Measurements from ENCODE around the gene RIT2. TPM values are rescaled to one million over a fixed set of nuclear protein-coding genes. Genes with fewer than 3 reads are reported as not detected.

RIT2 gene
- total RNA-seq, 4 donors from 2014 or later, result not detected

DNA sequence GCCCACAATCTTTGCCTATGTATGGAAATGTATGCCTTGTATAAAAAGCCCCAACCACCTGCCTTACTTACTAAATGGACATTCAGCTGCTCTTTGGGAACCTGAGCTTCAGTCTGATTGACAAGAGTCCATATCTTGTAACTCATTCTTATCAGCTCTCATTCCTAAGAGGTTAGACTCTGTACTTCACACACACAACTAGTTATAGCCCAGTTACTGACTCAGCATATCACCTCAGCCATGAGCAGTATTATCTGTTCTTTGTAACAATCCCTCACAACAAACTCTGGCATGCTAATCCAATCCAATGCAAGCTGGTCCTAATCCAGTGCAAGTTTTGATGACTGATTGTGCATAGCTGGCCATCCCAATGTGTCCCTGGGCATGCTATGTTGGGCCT is 250.6 kb downstream of the RIT2 start:
- TF ChIP-seq POLR2A (IDR thresholded peaks at IDR 0.05), result no peak
- TF ChIP-seq, protein P1, sequence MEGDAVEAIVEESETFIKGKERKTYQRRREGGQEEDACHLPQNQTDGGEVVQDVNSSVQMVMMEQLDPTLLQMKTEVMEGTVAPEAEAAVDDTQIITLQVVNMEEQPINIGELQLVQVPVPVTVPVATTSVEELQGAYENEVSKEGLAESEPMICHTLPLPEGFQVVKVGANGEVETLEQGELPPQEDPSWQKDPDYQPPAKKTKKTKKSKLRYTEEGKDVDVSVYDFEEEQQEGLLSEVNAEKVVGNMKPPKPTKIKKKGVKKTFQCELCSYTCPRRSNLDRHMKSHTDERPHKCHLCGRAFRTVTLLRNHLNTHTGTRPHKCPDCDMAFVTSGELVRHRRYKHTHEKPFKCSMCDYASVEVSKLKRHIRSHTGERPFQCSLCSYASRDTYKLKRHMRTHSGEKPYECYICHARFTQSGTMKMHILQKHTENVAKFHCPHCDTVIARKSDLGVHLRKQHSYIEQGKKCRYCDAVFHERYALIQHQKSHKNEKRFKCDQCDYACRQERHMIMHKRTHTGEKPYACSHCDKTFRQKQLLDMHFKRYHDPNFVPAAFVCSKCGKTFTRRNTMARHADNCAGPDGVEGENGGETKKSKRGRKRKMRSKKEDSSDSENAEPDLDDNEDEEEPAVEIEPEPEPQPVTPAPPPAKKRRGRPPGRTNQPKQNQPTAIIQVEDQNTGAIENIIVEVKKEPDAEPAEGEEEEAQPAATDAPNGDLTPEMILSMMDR (IDR thresholded peaks at IDR 0.05 in 4 of 5, conservative IDR thresholded peaks at IDR 0.05 in 1 of 5), result no peak
- H3K4me3 ChIP-seq, result no peak overlapping the region
- in situ Hi-C loops (cut with MboI; ENCODE audit: low sequenced_read_pairs in 4 of 4), result no loop called here
- no peaks in the 10 kb centered on the region for H3K4me1 ChIP-seq
- ATAC-seq (no peak), DNase-seq (no peak)
- no peaks in the 10 kb centered on the region for H3K9me3 ChIP-seq
- no peaks in the 10 kb centered on the region for H3K27me3 ChIP-seq
- H3K27ac ChIP-seq, result no peak overlapping the region
- intact Hi-C loops (cut with DNase I; ENCODE audit: low total_unique reads), result no loop called here
- no peaks in the 10 kb centered on the region for H3K36me3 ChIP-seq

DNA sequence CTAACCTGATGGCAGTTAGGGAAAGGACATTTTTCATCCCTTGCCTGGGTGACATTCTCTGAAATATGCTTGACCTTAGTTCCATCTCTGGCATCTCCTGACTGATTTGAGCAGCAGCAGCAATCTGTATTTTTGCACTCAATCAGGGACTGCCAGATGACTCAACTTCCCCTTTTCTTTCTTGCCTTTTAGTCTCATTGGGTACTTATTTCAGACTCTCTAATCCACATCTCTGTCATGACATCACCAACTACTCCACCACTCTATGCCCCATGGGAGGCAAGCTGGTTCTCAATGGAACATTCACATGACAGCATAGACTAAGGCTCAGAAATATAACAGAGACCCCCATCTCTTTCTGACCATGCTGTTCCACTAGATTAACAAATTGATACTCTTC is 254.2 kb downstream of the RIT2 start:
- intact Hi-C loops (cut with DNase I; ENCODE audit: low total_unique reads), result no loop called here

DNA sequence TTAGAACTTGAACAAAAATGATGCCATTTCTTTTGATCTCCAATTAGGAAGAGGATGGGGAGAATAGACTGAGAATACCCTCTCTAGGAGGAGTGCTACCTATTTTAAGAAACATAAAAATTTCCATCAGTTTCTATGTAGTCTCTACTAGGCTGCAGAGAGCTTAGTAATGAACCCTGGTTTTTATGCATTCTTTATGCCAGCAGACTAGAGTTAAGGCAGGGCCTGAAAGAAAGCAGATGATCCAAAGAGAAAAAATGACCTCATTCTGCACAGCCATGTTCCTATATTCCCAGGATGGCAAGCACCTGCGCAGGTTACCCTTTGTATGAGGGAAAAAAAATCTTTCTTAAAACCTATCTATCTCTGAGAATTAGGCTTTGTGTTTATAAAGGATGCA is 254.9 kb downstream of the RIT2 start:
- no peak for ATAC-seq
- Histone ChIP-seq H3K27me3 (no peaks in the 10 kb centered on the region), H3K27ac (no peak overlapping the region), H3K4me1 (no peaks in the 10 kb centered on the region), H3K36me3 (no peaks in the 10 kb centered on the region), H3K4me3 (no peak overlapping the region), H3K9me3 (no peaks in the 10 kb centered on the region)
- TF ChIP-seq, protein P1 (IDR thresholded peaks at IDR 0.05 in 4 of 5, conservative IDR thresholded peaks at IDR 0.05 in 1 of 5), result no peak
- TF ChIP-seq POLR2A (IDR thresholded peaks at IDR 0.05), result no peak
- no peak for DNase-seq
- intact Hi-C loops (cut with DNase I; ENCODE audit: low total_unique reads) (no loop called here), in situ Hi-C loops (cut with MboI; ENCODE audit: low sequenced_read_pairs in 4 of 4) (no loop called here)

More for the DNA sequence above, 254.2 kb downstream of the RIT2 start:
- H3K9me3 ChIP-seq, result no peaks in the 10 kb centered on the region
- in situ Hi-C loops (cut with MboI; ENCODE audit: low sequenced_read_pairs in 4 of 4), result no loop called here
- no peak for ATAC-seq
- H3K27me3 ChIP-seq, result no peaks in the 10 kb centered on the region
- H3K36me3 ChIP-seq, result no peaks in the 10 kb centered on the region
- no peak overlapping the region for H3K27ac ChIP-seq
- H3K4me1 ChIP-seq, result no peaks in the 10 kb centered on the region
- no peak for DNase-seq
- no peak overlapping the region for H3K4me3 ChIP-seq
- TF ChIP-seq, protein P1 (IDR thresholded peaks at IDR 0.05 in 4 of 5, conservative IDR thresholded peaks at IDR 0.05 in 1 of 5), result no peak
- no peak for TF ChIP-seq POLR2A (IDR thresholded peaks at IDR 0.05)

DNA sequence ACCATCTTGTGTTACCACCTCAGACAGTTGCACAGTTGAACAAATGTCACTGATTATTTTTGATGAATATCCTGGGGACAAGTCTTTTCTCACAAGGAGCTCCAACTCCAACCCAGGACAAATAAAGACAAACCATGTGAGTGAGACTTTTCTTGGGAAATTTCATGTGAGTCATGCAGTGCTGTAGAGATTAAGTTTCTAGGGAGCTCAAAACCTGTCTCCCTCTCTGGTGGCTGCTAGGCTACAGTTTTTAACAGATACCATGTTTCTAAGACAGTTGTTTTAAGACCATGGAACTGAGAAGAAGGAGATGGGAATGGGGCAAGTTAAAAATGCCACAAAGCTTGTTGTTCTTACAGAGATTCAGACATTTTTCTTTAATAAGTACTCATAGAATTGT is 255.5 kb downstream of the RIT2 start:
- no peak overlapping the region for H3K27ac ChIP-seq
- ATAC-seq (no peak), DNase-seq (no peak)
- in situ Hi-C loops (cut with MboI; ENCODE audit: low sequenced_read_pairs in 4 of 4) (no loop called here), intact Hi-C loops (cut with DNase I; ENCODE audit: low total_unique reads) (no loop called here)
- H3K36me3 ChIP-seq, result no peaks in the 10 kb centered on the region
- H3K4me3 ChIP-seq, result no peak overlapping the region
- H3K4me1 ChIP-seq, result no peaks in the 10 kb centered on the region
- TF ChIP-seq, protein P1 (IDR thresholded peaks at IDR 0.05 in 4 of 5, conservative IDR thresholded peaks at IDR 0.05 in 1 of 5), result no peak
- no peak for TF ChIP-seq POLR2A (IDR thresholded peaks at IDR 0.05)
- H3K27me3 ChIP-seq, result no peaks in the 10 kb centered on the region
- H3K9me3 ChIP-seq, result no peaks in the 10 kb centered on the region

DNA sequence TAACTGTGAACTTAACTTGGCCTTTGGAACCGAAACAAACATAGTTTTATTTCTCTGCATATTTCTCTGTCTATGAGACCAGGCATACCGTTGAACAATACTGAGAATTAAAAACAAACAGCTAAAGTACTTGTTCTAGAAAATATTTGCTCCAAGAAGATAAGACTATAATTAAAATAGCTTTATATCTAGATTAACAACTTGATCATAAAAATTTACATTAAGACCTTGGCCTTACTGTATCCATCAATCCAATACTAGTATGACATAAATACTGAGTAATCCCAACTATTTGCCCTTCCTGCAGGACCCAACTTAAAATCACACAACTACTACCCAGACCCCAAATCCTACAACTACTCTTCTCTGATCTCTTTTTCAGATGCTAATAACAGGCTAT is 260.9 kb downstream of the RIT2 start:
- H3K9me3 ChIP-seq, result no peaks in the 10 kb centered on the region
- H3K4me1 ChIP-seq, result no peaks in the 10 kb centered on the region
- intact Hi-C loops (cut with DNase I; ENCODE audit: low total_unique reads) (no loop called here), in situ Hi-C loops (cut with MboI; ENCODE audit: low sequenced_read_pairs in 4 of 4) (no loop called here)
- no peak overlapping the region for H3K4me3 ChIP-seq
- DNase-seq (no peak), ATAC-seq (no peak)
- no peaks in the 10 kb centered on the region for H3K36me3 ChIP-seq
- H3K27me3 ChIP-seq, result no peaks in the 10 kb centered on the region
- no peak overlapping the region for H3K27ac ChIP-seq
- TF ChIP-seq, protein P1 (IDR thresholded peaks at IDR 0.05 in 4 of 5, conservative IDR thresholded peaks at IDR 0.05 in 1 of 5), result no peak
- TF ChIP-seq POLR2A (IDR thresholded peaks at IDR 0.05), result no peak
